Effector memory CD4-positive, alpha-beta T cell (primary cell): Measurements from ENCODE around the gene GALNTL6.

Source experiments
- DNase-seq, 3 donors: peaks; one replicate each; pipeline ENCODE4 v3.0.0-alpha.2; 2020
- H3K27ac ChIP-seq: 2 replicates; pipeline ENCODE4 v1.7.0; 2013; ENCODE audit warnings: mild to moderate bottlenecking, low read length, moderate library complexity; ENCODE audit not compliant: insufficient read depth, poor library complexity, severe bottlenecking
- H3K27me3 ChIP-seq: replicated peaks from 2 replicates; pipeline ENCODE4 v1.7.0; 2013; ENCODE audit warnings: mild to moderate bottlenecking, low read length; ENCODE audit not compliant: insufficient read depth, control insufficient read depth, poor library complexity, severe bottlenecking
- H3K36me3 ChIP-seq: 2 replicates; pipeline ENCODE4 v1.7.0; 2013; ENCODE audit warnings: mild to moderate bottlenecking, low read length, moderate library complexity; ENCODE audit not compliant: control insufficient read depth, insufficient read depth
- H3K4me1 ChIP-seq: 2 replicates; pipeline ENCODE4 v1.7.0; 2013; ENCODE audit warnings: low read length, mild to moderate bottlenecking; ENCODE audit not compliant: control insufficient read depth, insufficient read depth, poor library complexity, severe bottlenecking
- H3K4me3 ChIP-seq: 2 replicates; pipeline ENCODE4 v1.7.0; 2013; ENCODE audit warnings: low read length, low read depth, mild to moderate bottlenecking; ENCODE audit not compliant: insufficient read depth, poor library complexity, severe bottlenecking
- H3K9me3 ChIP-seq: 2 replicates; pipeline ENCODE4 v1.7.0; 2013; ENCODE audit warnings: mild to moderate bottlenecking, low read length, moderate library complexity; ENCODE audit not compliant: control insufficient read depth

The GALNTL6 gene

GRCh38 chr4:171929477-171929876 lies 116.3 kb downstream of the GALNTL6 start:
- no peak for DNase-seq
- no peaks in the 10 kb centered on the region for H3K4me1 ChIP-seq

DNA sequence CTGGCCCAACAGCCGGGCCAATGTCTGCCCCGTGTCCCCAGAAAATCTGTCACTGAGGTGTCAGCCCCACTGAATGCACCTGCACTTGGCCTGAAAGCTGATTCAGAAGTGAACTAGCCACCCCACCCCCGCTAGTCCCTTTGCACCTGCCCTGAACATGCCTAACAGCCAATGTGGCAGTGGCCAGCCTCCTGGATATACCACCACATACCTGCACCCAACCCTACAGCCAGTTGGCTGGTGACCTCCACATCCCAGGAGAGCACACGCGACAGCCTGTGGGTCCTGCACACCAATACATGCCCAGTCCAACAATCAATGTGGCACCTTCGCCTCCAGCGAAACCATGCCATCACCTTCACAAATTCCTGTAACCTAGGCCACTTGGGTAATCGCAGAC lies 116.7 kb downstream of the GALNTL6 start:
- no peaks in the 10 kb centered on the region for H3K27me3 ChIP-seq
- H3K4me3 ChIP-seq, result no peak overlapping the region
- no peak overlapping the region for H3K27ac ChIP-seq
- H3K4me1 ChIP-seq, result no peaks in the 10 kb centered on the region
- no peaks in the 10 kb centered on the region for H3K9me3 ChIP-seq
- no peaks in the 10 kb centered on the region for H3K36me3 ChIP-seq
- DNase-seq, result no peak

More at GRCh38 chr4:171929477-171929876, 116.3 kb downstream of the GALNTL6 start:
- no peaks in the 10 kb centered on the region for H3K27me3 ChIP-seq
- H3K36me3 ChIP-seq, result no peaks in the 10 kb centered on the region
- no peak overlapping the region for H3K4me3 ChIP-seq
- no peak overlapping the region for H3K27ac ChIP-seq
- no peaks in the 10 kb centered on the region for H3K9me3 ChIP-seq

- Histone ChIP-seq H3K36me3 (no peaks in the 10 kb centered on the region), H3K27ac (no peak overlapping the region), H3K9me3 (no peaks in the 10 kb centered on the region), H3K4me3 (no peak overlapping the region), H3K4me1 (no peaks in the 10 kb centered on the region), H3K27me3 (no peaks in the 10 kb centered on the region)
- DNase-seq, result no peak
Observed at GRCh38 chr4:171932238-171932637, 119.0 kb downstream of the GALNTL6 start.

- H3K4me1 ChIP-seq, result no peaks in the 10 kb centered on the region
- no peak for DNase-seq
Observed at GRCh38 chr4:171940656-171941055, 127.5 kb downstream of the GALNTL6 start.

GRCh38 chr4:171947400-171947799 lies 134.2 kb downstream of the GALNTL6 start:
- Histone ChIP-seq H3K9me3 (peaks cover 3% of the 10 kb centered on the region), H3K36me3 (no peaks in the 10 kb centered on the region), H3K27me3 (no peaks in the 10 kb centered on the region), H3K27ac (no peak overlapping the region), H3K4me3 (no peak overlapping the region), H3K4me1 (no peaks in the 10 kb centered on the region)
- DNase-seq, result no peak

More at GRCh38 chr4:171940656-171941055, 127.5 kb downstream of the GALNTL6 start:
- no peaks in the 10 kb centered on the region for H3K36me3 ChIP-seq
- no peak overlapping the region for H3K27ac ChIP-seq
- peaks cover 3% of the 10 kb centered on the region for H3K9me3 ChIP-seq
- no peaks in the 10 kb centered on the region for H3K27me3 ChIP-seq
- no peak overlapping the region for H3K4me3 ChIP-seq

DNA sequence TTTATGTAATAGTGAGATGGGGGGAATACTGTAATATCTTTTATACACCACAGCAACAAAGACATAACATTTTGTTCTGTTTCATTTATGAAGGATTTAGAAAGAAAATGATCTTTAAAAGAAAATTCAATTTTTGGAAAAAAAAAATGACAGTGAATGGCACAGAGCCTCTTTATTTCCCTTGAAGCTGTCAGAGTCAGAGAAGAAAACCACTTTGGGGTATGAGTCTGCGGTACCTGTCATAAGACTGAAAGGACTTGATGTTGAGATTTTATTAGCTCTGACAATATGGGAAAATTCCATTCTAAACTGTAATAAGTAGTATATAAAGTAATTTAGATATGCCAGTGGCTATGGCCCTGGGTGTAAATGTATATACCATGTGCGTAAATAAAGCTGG lies 134.8 kb downstream of the GALNTL6 start:
- Histone ChIP-seq H3K4me1 (no peaks in the 10 kb centered on the region), H3K9me3 (no peaks in the 10 kb centered on the region), H3K27ac (no peak overlapping the region), H3K27me3 (no peaks in the 10 kb centered on the region), H3K36me3 (no peaks in the 10 kb centered on the region), H3K4me3 (no peak overlapping the region)
- no peak for DNase-seq

GRCh38 chr4:171954650-171955049 lies 141.4 kb downstream of the GALNTL6 start:
- DNase-seq, result no peak
- Histone ChIP-seq H3K4me3 (no peak overlapping the region), H3K27ac (no peak overlapping the region), H3K36me3 (no peaks in the 10 kb centered on the region), H3K27me3 (no peaks in the 10 kb centered on the region), H3K9me3 (no peaks in the 10 kb centered on the region), H3K4me1 (no peaks in the 10 kb centered on the region)

GRCh38 chr4:171956678-171957077 lies 143.5 kb downstream of the GALNTL6 start:
- H3K27ac ChIP-seq, result no peak overlapping the region
- no peaks in the 10 kb centered on the region for H3K27me3 ChIP-seq
- no peaks in the 10 kb centered on the region for H3K4me1 ChIP-seq
- DNase-seq, result no peak
- H3K9me3 ChIP-seq, result no peaks in the 10 kb centered on the region
- no peaks in the 10 kb centered on the region for H3K36me3 ChIP-seq
- no peak overlapping the region for H3K4me3 ChIP-seq

GRCh38 chr4:171962110-171962509 lies 148.9 kb downstream of the GALNTL6 start:
- no peaks in the 10 kb centered on the region for H3K27me3 ChIP-seq
- H3K36me3 ChIP-seq, result no peaks in the 10 kb centered on the region
- H3K9me3 ChIP-seq, result no peaks in the 10 kb centered on the region
- no peak for DNase-seq
- no peak overlapping the region for H3K27ac ChIP-seq
- no peak overlapping the region for H3K4me3 ChIP-seq
- no peaks in the 10 kb centered on the region for H3K4me1 ChIP-seq

GRCh38 chr4:171966356-171966755 lies 153.2 kb downstream of the GALNTL6 start:
- H3K9me3 ChIP-seq, result no peaks in the 10 kb centered on the region
- no peaks in the 10 kb centered on the region for H3K36me3 ChIP-seq
- H3K4me1 ChIP-seq, result no peaks in the 10 kb centered on the region
- no peaks in the 10 kb centered on the region for H3K27me3 ChIP-seq
- no peak for DNase-seq
- no peak overlapping the region for H3K4me3 ChIP-seq
- no peak overlapping the region for H3K27ac ChIP-seq

- Histone ChIP-seq H3K36me3 (no peaks in the 10 kb centered on the region), H3K4me1 (no peaks in the 10 kb centered on the region), H3K27ac (no peak overlapping the region), H3K27me3 (no peaks in the 10 kb centered on the region), H3K4me3 (no peak overlapping the region), H3K9me3 (no peaks in the 10 kb centered on the region)
- DNase-seq, result no peak
Observed at GRCh38 chr4:171978216-171978615, 165.0 kb downstream of the GALNTL6 start.
